NCI-H128 (cell line): ENCODE results near the gene KCNS3.

ENCODE experiments used
- DNase-seq: peaks from one replicate; lab custom pipeline; 2025; ENCODE audit not compliant: unreplicated experiment; lab: John Stamatoyannopoulos, UW

KCNS3 gene

GRCh38 chr2:17878281-17879136 is at the start of gene KCNS3:
Gene KCNS3 (plus strand): TSS chr2:17878667. CDS start chr2:17931009, 52,342 bp downstream.
- no peak for DNase-seq

- DNase-seq = no peak
These were observed 48.1 kb upstream of the KCNS3 start for GRCh38 chr2:17830053-17831034.

- DNase-seq = no peak
These were observed 43.0 kb upstream of the KCNS3 start for GRCh38 chr2:17835516-17835915.

GRCh38 chr2:17839959-17840358 is 38.5 kb upstream of the KCNS3 start:
- no peak for DNase-seq

GRCh38 chr2:17843457-17843856 is 35.0 kb upstream of the KCNS3 start:
- no peak for DNase-seq

- no peak for DNase-seq
These were observed 32.7 kb upstream of the KCNS3 start for GRCh38 chr2:17845806-17846205.

- DNase-seq = no peak
These were observed 31.8 kb upstream of the KCNS3 start for GRCh38 chr2:17846676-17847075.

GRCh38 chr2:17847236-17847635 is 31.2 kb upstream of the KCNS3 start:
- no peak for DNase-seq

- DNase-seq = no peak
These were observed 29.2 kb upstream of the KCNS3 start for GRCh38 chr2:17849275-17849674.

- DNase-seq = no peak
These were observed 28.3 kb upstream of the KCNS3 start for GRCh38 chr2:17850151-17850550.

GRCh38 chr2:17851731-17852585 is 26.5 kb upstream of the KCNS3 start:
- no peak for DNase-seq

GRCh38 chr2:17853799-17854198 is 24.7 kb upstream of the KCNS3 start:
- DNase-seq = no peak

- DNase-seq = no peak
These were observed 21.4 kb upstream of the KCNS3 start for GRCh38 chr2:17857021-17857420.

GRCh38 chr2:17858064-17858463 is 20.4 kb upstream of the KCNS3 start:
- no peak for DNase-seq

GRCh38 chr2:17863539-17863938 is 14.9 kb upstream of the KCNS3 start:
- no peak for DNase-seq

GRCh38 chr2:17864676-17865075 is 13.8 kb upstream of the KCNS3 start:
- no peak for DNase-seq

GRCh38 chr2:17867133-17867532 is 11.3 kb upstream of the KCNS3 start:
- no peak for DNase-seq

GRCh38 chr2:17869128-17869527 is 9.3 kb upstream of the KCNS3 start:
- no peak for DNase-seq

GRCh38 chr2:17871639-17872038 is 6.8 kb upstream of the KCNS3 start:
- DNase-seq = no peak

- DNase-seq = no peak
These were observed 5.4 kb upstream of the KCNS3 start for GRCh38 chr2:17873021-17873420.

GRCh38 chr2:17876590-17876989 is 1.9 kb upstream of the KCNS3 start:
- DNase-seq = no peak
